Erythroblast (primary cell): Measurements from ENCODE around the gene HSP90B1.

Experiments
- GATA1 ChIP-seq: IDR thresholded peaks from 2 replicates; pipeline ENCODE4 v1.6.1; 2011; ENCODE audit warnings: low read depth, mild to moderate bottlenecking, control low read depth, low read length, moderate library complexity
- POLR2A ChIP-seq: IDR thresholded peaks from 2 replicates; pipeline ENCODE4 v1.6.1; 2011; ENCODE audit warnings: mild to moderate bottlenecking, low read length

- TF ChIP-seq POLR2A: no peak
- TF ChIP-seq GATA1: no peak
Observed at GRCh38 chr12:103886195-103886797, 43.9 kb upstream of the HSP90B1 start.
